GM19240 (cell line): ENCODE results near the gene LRCOL1.
A peak's percentile ranks its signal among the peaks of the same experiment; 100 is the strongest.

Experiments
- DNase-seq: peaks from one replicate; pipeline ENCODE4 v3.0.0; 2011; ENCODE audit warnings: low spot score; ENCODE audit not compliant: insufficient read length

LRCOL1 gene

DNA sequence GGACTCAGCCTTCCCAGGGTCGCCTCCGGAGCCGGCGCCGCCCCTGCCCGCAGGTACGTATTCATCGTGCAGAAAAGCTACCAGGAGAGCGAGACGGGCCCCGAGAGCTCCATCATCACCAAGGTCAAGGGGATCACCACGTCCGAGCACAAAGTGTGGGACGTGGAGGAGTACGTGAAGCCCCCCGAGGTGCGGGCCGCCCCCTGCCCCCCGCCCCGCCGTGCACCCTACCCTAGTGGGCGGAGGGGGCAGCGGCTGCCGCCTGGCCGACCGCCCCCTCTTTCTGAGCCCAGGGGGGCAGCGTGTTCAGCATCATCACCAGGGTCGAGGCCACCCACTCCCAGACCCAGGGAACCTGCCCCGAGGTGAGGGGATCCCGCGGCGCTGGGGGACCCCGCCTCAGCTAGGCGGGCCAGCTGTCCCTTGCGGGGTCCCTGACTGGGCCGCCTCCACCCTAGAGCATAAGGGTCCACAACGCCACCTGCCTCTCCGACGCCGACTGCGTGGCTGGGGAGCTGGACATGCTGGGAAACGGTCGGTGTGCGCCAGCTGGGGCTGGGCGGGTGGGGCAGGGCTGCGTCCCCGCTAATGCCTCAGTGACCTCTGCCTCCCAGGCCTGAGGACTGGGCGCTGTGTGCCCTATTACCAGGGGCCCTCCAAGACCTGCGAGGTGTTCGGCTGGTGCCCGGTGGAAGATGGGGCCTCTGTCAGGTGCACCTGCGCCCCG is 9.2 kb upstream of the LRCOL1 start:
- no peak for DNase-seq

DNA sequence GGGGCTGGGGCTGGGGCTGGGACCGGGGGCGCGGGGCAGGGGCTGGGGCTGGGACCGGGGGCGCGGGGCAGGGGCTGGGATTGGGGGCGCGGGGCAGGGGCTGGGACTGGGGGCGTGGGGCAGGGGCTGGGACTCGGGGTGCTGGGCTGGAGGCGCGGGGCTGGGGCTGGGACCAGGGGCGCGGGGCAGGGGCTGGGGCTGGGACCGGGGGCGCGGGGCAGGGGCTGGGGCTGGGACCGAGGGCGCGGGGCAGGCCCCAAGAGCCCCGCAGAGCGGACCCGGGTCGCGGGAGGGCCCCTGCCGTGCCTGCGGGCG is 8.6 kb upstream of the LRCOL1 start:
- no peak for DNase-seq

DNA sequence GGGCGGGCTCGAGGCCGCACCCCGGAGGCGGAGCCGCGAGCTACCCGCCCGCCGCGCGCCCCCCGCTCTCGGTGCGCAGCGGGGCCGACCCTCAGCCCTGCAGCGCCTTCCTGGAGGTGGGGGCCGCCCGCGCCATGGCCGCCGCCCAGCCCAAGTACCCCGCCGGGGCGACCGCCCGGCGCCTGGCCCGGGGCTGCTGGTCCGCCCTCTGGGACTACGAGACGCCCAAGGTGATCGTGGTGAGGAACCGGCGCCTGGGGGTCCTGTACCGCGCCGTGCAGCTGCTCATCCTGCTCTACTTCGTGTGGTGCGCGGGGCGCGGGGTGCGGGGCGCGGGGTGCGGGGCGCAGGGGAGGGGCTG is 8.3 kb upstream of the LRCOL1 start, which contains the start of gene P2RX2:
TSS of gene P2RX2 (plus strand) at position 94 of the 361 bp plus-strand sequence. CDS start at position 135, 41 bp downstream.
- DNase-seq = no peak

DNA sequence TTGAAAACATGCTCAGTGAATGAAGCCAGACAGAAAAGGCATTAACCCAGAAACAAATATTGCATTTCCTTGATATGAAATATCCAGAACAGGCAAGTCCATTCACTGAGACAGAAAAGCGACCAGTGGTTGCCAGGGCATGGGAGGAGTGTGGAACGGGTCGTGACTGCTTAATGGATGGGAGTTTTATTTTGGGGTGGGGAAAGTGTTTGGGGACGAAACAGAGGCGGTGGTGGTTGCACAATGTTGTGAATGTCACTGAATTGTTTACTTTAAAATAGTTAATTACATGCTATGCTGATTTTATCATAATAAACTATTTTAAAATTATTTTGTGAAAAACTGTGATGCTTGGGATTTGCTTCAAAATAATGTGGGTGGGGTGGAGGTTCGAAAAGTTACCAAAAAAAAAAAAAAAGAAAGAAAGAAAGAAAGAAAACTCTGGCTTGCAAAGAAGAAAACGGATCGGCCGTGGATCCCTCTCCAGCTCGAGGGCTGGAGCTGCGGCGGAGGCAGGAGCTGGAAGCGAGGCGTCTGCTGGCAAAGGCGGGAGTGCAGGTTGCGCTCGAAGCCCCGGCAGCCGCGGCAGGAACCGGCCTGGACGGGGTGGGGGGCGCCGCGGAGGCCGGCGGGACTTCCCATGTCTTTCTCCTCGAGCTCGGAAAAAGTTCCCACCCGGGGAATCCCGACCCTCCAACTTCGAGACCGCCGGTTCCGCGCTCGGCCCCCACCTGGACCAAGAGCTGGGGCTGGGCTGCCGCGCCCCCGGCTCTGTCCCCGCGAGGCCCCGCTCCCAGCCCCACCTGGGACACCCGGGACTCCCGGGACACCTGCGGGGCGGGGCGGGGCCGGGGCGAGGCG is 7.7 kb upstream of the LRCOL1 start:
- no peak for DNase-seq

DNA sequence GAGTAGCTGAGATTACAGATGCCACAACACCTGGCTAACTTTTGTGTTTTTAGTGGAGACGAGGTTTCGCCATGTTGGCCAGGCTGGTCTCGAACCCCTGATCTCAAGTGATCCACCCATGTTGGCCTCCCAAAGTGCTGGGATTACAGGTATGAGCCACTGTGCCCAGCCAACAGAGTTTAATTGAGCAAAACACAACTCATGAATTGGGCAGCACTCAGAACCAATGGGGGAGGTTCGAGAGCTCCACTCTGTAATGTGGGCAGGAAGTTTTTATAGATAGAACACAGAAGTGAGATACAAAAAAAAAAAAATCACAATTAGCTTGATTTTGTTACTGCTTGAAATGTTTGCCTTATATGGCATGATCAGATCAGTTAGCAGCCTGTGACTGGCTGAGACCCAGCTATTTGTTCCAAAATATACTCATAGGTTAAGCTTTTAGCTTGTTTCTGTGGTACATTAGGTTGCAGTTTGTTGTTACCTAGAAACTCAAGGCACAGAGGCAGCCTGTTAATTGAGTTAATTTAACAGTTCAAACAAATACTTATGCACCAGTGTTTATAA is 6.8 kb upstream of the LRCOL1 start:
- DNase-seq = no peak

DNA sequence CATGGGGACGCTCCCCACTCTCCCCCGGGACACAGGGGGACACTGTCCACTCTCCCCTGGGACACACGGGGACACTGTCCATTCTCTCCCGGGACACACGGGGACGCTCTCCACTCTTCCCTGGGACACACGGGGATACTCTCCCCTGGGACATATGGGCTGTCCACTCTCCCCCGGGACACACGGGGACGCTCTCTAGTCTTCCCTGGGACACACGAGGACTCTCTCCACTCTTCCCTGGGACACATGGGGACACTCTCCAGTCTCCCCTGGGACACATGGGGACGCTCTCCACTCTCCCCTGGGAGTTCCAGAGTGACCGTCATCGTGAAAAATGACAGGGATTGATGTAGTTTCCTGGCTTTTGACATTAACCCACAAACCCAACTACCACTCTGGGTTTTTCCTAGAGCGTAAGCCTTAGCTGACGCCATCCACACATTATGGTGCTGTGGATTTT is 5.2 kb upstream of the LRCOL1 start:
- DNase-seq = no peak

DNA sequence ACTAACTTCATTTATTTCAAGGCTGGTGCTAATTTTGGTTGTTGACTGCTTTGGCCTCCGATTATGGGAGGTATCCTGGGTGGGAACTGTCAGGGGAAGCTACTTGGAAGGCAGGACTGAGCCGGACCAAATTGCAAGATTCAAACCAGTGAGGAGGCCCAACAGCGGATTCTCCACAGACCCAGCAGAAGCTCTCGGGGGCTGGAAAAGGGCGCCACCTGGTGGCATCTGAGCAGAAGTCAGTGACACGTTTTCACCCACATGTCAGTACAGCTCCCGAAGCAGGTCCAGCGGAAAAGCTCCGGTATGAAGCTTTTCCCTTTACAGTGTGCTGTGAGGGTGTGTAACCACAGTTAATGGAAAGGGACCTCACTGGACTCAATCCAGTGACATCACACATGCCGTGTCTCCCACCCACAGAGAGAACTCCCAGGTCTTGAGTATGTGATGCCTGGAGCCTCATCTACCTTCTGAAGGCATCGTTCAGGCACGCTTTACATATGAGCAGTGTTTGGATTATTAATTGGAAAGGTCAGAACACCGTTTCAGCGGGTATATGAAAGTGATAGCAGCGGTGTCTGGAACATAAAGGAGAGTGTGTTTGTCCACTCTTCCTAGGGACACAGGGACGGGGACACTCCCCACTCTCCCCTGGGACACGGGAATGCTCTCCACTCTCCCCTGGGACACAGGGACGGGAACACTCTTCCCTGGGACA is 4.6 kb upstream of the LRCOL1 start:
- DNase-seq = peak; percentile 97

DNA sequence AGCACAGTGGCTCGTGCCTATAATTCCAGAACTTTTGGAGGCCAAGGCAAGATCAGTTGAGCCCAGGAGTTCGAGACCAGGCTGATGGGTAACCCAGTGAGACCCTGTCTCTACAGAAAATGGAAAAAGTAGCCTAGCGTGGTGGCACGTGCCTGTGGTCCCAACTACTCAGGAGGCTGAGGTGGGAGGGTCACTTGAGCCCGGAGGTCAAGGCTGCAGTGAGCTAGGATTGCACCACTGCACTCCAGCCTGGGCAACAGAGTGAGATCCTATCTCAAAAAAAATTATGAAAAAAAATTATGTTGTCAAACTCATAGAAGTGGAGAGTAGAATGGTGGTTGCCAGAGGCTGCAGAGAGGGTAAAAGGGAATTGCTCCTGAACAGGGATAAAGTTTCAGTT is 3.6 kb upstream of the LRCOL1 start:
- DNase-seq = no peak

DNA sequence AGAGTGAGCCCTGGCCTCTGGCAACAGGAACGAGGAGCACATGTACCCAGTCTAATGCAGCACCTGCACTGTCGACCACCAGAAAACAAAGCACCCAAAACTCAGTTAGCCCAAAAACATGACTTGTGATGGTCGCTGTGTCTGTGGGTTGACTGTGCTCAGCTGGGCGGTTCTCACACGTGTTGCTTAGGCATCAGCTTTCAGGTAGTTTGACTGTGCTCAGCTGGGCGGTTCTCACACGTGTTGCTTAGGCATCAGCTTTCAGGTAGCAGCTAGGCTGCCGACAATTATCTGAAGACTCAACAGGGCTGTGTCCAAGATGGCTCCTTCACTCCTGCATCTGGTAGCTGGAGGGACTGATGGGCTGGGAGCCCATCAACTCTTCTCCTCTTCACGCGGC is 1.2 kb upstream of the LRCOL1 start:
- no peak for DNase-seq

DNA sequence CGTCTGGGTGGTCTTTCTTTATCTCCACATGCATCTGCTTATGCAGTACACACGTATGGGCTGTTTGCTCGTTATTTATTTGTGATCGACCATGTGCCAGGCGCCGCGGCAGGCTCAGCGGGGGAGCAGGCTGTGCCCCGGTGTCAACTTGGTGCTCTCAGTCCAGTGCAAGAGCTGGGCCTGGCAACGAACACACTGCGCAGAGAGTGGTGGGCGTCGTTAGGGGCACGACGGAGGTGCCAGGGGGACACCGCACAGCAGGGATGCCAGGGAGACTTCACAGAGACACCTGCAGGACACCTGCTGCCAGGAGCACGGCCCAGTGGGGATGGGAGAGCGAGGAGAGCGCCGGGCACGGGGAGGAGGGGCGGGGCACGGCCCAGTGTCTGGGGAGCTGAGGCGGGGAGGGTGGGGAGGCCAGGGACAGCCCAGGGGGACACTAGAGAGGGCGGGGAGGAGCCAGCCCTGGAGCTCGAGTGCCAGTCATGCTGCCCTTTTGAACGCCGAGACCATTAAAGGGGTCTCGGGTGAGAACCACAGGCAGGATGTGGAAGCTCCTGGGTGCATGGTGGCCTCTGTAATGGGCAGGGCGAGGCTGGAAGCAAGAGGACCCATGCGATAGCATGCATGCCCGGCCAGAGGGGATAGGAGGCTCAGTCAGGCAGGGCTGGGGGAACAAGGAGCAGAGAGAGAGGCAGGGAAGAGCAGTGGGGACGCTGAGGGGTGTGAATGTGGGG is 652 bp upstream of the LRCOL1 start:
- no peak for DNase-seq

DNA sequence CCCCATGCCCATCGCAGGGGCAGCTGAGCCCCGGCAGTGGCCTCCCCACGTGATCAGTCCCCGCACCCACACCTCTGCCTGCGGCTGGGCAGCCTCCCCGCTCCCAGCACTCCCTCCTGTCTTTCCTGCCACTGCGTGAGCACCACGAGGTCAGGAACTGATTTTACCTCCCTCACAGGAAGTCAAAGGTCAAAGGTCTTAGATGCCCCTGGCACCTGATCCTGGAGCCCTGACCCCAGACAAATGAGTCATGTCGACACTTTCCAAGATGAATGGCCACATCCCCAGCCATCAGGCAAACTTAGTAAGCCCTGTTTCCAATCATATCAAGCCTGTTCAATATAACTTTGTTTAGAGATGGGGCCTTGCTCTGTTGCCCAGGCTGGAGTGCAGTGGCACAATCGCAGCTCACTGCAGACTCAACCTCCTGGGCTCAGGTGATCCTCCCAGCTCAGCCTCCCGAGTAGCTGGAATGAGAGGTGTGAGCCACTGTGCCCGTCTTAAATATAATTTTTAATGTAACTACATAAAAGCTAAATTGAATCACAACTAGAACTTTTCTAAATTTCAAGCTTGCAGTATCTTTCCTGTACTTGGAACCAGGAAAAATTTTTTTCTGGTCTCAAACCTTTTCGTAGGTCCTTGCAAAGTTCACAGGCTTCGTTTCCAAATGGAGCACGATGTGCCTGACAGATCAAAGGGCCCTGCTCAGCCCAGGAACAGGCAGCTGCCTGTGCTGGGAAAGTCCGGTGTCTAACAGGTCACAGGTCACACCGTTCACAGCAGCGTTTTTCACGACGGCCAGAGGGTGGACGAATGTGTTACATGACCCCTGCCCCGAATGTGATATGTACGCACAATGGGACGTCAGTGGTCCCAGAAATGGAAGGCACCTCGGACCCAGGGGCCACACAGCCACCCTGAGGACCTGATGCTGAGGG is 1.9 kb downstream of the LRCOL1 start:
- DNase-seq = no peak

DNA sequence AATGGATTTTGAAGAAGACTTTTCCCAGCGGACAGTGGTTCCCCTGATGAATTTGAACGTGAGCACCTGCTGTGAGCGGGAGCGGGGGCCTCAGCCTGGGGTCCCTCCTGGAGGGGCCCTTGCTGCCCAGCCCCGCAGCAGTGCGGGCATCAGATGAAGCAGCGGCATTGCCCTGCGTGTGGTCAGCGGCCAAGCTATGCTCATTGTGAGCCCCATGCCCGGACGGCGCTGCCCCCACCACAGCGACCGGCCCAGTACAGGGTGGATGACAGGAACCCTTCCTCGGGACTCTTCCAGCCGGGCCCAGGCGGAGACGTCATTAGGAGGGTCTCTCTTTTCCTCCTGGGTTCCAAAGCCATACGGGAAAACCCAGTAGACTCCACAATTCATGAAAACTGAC is 3.5 kb downstream of the LRCOL1 start:
- no peak for DNase-seq

DNA sequence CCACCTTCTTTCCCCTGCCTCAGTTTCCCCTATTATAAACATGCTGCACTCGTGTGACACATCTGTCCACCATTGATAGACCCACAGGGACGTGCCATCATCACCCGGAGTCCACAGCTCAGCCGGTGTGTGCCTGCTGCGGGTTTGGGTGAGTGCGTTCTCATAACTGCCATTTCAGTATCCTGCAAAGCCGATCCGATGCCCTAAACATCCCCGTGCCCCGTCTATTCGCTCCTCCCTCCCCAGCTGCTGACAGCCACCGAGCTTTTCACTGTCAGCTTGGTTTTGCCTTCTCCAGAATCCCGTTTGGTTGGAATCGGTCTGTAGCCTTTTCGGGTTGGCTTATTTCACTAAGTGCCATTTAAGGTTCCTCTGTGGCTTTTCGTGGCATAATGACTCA is 3.9 kb downstream of the LRCOL1 start:
- DNase-seq = no peak

DNA sequence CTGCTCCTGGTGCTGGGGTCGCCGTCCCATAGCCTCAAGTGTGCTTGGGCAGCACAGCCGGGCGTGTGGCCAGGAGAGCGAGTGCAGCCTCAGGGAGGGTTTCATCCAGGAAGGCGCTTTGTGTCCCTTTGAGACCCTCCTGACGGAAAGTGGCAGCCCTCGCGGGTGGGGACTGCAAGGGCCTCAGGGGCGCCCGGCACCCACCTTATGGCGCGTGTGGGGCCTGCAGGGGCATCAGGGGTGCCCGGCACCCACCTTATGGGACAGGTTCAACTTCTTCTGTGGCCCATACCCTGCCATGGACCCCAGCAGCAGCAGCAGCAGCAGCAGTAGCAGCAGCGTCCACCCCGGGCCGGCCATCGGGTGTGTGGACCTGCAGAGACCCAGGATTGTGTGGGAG is 4.5 kb downstream of the LRCOL1 start:
- no peak for DNase-seq

DNA sequence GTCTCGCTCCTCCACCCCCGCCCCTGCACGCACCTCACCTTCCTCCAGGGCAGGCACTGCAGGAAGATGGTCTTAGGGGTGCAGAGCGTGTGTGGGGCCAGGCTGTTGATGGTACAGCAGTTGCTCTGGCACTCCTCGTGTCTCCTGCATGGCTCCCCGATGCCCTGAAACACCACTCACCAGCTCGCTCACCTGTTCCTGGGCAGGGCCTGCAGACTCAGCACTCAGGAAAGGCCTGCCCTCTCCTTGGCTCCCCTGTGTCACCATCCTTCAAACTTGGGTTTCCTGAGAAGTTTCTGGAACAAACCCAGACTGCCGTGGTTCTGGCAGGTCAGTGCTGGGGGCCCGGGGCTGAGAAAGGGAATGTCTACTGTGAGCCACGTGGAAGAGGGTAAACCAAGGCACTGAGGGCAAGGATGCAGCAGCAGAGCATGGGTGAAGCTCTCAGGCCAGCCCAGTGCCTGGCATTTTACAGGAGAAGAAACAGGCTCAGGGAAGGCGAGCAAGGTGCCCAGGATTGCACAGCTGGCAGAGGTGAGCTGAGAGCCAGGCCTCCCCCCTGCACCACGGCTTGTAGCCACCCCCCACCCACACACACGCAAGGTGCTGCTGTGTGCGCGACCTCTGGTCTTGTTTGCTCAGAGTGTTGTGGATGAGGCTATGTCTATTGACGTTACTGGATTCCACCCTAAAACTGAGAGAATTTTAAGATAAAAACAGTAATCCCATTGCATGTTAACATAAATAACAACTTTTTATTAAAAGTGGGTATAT is 5.5 kb downstream of the LRCOL1 start:
- no peak for DNase-seq

DNA sequence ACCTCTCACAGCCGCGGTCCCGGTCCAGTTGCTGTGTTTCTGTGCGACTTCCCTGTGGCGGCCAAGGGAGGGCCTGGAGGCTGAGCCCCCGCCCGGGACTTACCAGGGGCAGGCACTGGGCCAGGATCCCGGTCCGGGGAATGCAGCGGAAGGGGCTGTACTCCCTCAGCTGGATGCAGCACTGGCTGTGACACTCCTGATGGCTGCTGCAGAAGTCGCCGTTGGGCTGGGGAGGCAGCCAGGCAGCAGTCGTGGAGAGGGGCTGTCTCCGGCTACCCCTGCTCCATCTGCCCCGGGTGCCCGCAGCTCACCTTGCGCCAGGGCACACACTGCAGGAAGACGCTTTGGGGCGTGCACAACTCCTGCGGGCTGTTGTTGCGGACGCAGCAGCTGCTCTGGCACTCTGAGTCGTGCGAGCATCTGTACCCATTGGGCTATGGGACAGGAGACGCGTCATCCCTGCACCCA is 6.2 kb downstream of the LRCOL1 start:
- no peak for DNase-seq

DNA sequence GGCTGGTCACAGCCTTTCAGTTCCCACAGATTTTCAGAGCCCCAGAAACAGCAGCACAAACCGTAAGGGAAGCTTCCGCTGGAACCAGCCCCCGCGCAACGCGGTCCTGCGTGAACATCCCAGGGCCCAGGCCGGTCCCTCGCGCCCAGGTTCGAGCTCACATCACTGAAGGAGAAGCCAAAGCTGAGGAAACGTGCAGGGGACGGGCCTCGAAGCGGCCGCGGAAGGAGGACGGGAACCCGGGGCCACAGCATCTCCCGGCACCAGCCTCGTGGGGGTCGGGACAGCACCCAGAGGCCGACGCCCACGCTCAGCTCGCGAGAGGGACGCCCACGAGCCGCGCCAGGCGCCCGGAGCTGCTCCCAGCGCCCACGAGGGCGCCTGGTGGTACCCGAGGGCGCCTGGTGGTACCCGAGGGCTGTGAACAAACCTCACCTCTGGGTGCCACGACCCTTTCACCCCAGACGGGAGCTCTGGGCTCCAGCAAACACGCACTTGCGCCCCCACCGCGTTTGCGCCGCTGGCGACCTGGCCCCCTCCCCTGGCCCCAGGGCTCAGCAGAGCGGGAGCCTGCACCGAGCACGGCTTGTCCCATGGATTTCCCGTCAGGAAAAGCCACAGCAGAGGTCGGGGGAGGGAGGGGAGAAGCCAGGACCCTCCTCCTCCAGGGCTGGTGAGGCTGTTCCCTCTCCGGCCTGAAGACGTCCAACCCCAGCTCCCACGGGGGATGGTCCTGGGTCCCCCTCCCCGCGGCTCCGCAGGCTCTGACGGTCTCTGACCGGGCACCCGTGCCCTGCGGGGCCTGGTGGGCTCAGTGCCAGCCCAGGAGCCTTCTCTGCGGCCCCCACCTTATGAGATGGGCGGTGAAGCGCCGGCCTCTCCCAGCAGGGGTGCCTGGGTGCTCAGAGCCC is 6.9 kb downstream of the LRCOL1 start:
- no peak for DNase-seq

DNA sequence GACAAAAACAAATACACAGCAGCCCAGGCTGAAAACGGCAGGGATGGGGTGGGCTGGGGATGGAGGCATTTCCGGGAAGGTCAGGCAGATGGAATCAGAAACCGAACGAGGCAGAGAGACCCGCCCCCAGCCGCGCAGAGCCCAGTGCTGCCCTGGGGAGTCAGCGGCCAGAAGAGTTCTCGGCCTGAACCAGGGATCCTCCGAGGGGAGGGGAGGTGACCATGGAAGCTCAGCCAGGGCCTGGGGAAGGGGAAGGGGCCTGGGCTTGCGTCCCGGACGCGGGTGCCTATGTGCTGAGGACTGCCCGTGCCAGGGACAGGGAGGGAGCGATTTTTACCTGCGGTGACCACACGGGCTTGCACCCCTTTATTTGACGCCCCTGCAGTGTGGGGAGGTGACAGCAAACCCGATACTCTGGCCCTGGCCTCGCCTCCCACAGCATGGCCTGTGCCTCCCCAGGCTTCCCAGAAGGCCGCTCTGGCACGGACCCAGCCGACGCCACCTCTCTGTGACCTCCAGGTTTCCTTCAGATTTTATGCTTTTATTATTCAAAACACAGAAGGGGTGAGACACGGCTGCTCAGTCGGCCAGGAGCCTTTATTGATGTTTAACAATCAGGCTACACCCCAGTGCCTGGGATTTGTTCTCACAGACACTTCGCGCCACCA is 7.7 kb downstream of the LRCOL1 start:
- DNase-seq = no peak
